Activated T-helper 17 cell treated with anti-CD3 and anti-CD28 coated beads, Interleukin-2, amount 50 U/mL, for 72 hours (primary cell): ENCODE results near the gene STK38L. TPM values are rescaled to one million over a fixed set of nuclear protein-coding genes. Genes with fewer than 3 reads are reported as not detected.
A peak's percentile ranks its signal among the peaks of the same experiment; 100 is the strongest.

ENCODE experiments used
- ATAC-seq: fragments of 150-1000 bp; cut with Tn5 transposase; replicated peaks from 2 replicates; pipeline ENCODE4 v1.10.0; 2021; ENCODE audit warnings: mild to moderate bottlenecking, moderate library complexity
- H3K27ac Mint-ChIP-seq: one replicate; pipeline ENCODE4 v1.8.0; 2022; ENCODE audit warnings: mixed read lengths
- H3K27me3 Mint-ChIP-seq: one replicate; pipeline ENCODE4 v1.8.0; 2022; ENCODE audit warnings: mixed read lengths
- H3K36me3 Mint-ChIP-seq: one replicate; pipeline ENCODE4 v1.8.0; 2022; ENCODE audit warnings: low read depth, mild to moderate bottlenecking, mixed read lengths
- H3K4me1 Mint-ChIP-seq: one replicate; pipeline ENCODE4 v1.8.0; 2022; ENCODE audit warnings: mixed read lengths
- H3K4me3 Mint-ChIP-seq: one replicate; pipeline ENCODE4 v1.8.0; 2022; ENCODE audit warnings: mild to moderate bottlenecking, mixed read lengths
- H3K9me3 Mint-ChIP-seq: one replicate; pipeline ENCODE4 v1.8.0; 2022; ENCODE audit warnings: mixed read lengths
- total RNA-seq, 2 donors: library from RNA; stranded (reverse); gene quantifications; one replicate each; pipeline ENCODE4 v1.2.3, GENCODE V29; 2022

Gene STK38L
- total RNA-seq, result 10 to 100 TPM; 14.5 to 21.0 TPM

DNA sequence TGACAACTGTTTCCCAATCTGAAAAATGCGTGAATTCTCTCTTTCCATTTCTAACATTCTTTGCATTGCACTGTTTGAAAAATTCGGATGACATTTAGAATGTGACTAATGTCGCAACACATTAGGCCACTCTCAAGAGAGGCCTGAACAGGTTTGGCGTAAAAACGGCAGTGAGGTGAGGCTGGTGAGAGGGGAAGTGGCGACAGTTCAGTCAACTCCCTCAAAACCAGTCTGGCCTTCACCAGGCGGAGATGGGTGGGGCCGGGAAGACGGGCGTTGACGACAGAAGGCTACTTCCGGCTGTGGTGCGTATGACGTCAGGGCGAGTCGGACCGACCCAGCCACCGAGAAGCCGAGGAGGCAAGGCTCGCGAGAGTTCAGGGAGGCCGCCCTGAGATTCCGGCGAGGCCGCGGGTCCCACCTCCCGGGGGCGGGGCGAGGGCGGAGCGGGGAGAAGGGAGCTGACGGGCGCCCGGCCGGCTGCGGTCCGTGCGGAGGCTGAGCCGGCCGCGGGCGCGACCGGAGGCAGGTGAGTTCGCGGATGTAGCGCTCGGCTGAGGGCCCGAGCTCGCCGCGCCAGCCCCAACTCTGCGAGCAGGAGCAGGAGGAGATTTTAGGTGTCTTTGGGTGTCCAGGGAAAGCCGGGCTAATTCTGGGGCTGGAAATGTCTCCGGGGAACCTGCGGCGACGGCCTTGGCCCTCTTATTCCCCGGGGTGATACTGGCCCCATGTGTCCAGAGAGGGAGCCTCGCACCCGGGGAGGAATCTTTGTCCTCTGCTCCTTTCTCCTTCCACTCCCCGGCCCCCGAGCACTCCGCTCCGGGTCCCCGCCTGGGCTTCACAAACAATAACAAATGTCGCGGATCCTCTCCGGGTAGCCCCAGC lies at the start of gene STK38L:
Gene STK38L (plus strand): TSS at position 483 of the 885 bp plus-strand sequence. CDS start 53,435 bp downstream, outside the sequence.
- H3K36me3 Mint-ChIP-seq, result peaks cover 6% of the 10 kb centered on the region
- ATAC-seq, result peak; percentile 96
- peaks cover 15% of the 10 kb centered on the region for H3K4me1 Mint-ChIP-seq
- H3K27me3 Mint-ChIP-seq, result no peaks in the 10 kb centered on the region
- H3K4me3 Mint-ChIP-seq, result peak within 1 kb of the TSS; percentile 99
- H3K9me3 Mint-ChIP-seq, result no peaks in the 10 kb centered on the region
- H3K27ac Mint-ChIP-seq, result peak within 1 kb of the TSS; percentile 98

DNA sequence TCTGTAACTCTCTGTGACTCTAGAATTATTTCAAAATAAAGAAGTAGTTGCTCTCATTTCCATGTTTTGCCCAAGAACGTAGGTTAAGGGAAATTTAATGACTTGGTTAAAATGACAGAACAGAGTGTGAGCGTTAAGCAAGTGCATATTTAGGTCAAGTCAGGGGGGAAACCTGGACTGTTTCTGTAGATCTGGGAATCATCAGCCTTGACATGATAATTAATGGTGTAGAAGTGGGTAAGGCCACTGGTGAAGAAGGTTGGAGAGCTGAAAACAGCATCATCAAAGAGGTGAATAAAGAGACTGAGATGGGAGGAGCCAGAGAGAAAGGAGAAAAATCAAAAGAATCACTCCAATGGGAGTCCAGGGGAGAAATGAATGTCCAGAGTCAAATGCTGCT lies 49.4 kb upstream of the STK38L start:
- no peaks in the 10 kb centered on the region for H3K4me1 Mint-ChIP-seq
- ATAC-seq, result no peak
- no peaks in the 10 kb centered on the region for H3K27me3 Mint-ChIP-seq
- no peaks in the 10 kb centered on the region for H3K9me3 Mint-ChIP-seq
- no peaks in the 10 kb centered on the region for H3K36me3 Mint-ChIP-seq
- H3K4me3 Mint-ChIP-seq, result no peak overlapping the region
- H3K27ac Mint-ChIP-seq, result no peak overlapping the region

DNA sequence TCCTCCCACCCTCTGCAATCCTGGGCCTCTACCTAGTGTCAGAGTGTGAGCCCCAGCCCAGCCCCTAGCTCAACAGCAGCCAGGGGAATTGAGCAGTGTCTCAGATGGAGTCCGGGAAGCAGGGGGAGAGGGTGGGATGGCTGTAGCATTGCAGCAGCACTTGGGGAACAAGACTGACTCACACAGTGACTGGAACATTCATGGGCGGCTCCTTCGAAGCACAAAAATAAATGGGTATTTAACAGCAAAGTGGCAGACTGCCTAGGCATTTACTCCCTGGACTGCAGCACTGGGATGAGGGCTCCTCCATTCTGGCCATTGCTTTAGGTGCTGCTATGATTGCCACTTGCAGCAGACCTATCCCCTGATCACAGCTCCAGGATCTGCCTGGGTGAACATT lies 46.0 kb upstream of the STK38L start:
- Mint-ChIP-seq H3K4me3 (no peak overlapping the region), H3K36me3 (no peaks in the 10 kb centered on the region), H3K4me1 (no peaks in the 10 kb centered on the region), H3K9me3 (no peaks in the 10 kb centered on the region), H3K27ac (no peak overlapping the region), H3K27me3 (no peaks in the 10 kb centered on the region)
- ATAC-seq, result no peak

DNA sequence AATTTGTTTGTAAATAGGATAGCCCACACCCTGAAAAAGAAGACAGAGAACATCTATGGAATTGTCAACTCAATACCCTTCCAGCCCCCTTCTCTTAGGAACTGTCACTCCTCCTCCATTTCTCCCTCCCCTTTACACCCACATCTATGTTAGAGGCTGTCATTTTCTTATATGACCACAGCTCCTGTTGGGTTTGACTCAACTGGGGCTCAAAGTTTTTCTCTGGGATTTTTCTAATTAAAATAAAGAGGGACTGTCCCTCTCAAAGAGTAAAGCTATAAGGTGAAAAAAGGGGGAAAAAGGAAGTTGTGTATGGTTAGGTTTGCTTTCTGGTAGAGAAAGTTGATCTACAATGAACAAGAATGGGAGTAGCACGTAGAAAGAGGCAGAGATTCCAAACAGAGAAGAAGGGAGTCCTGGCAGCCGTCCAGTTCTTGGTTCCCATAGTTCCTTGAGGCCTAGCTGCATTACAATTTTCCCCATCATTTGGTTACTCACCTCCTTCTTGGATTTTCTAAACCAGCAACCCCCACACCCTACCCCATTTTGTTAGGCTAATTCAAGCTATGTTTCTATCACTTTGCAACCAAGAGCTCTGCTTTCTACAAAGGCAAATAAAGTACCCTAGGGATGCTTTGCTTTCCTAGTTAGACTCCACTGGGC lies 44.3 kb upstream of the STK38L start:
- H3K36me3 Mint-ChIP-seq, result no peaks in the 10 kb centered on the region
- no peaks in the 10 kb centered on the region for H3K4me1 Mint-ChIP-seq
- H3K4me3 Mint-ChIP-seq, result no peak overlapping the region
- H3K27ac Mint-ChIP-seq, result no peak overlapping the region
- ATAC-seq, result peak; percentile 82
- no peaks in the 10 kb centered on the region for H3K27me3 Mint-ChIP-seq
- no peaks in the 10 kb centered on the region for H3K9me3 Mint-ChIP-seq

DNA sequence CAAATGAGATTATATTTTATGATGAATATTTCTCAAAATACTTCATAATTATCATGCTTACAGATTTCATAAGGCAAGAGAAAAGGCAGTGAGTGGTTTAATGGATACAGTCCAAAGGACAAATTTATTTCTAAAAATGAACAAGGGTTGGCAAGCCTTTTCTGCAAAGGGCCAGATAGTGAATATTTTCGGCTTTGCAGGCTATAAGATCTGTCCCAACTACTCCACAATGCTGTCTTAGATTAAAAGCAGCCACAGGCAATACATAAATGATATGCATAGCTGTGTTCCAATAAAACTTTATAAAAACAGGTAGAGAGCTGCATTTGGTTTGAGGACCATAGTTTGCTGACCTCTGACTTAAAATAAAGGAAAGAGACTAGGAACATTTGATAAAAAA lies 42.9 kb upstream of the STK38L start:
- ATAC-seq, result no peak
- H3K27ac Mint-ChIP-seq, result no peak overlapping the region
- no peaks in the 10 kb centered on the region for H3K4me1 Mint-ChIP-seq
- no peak overlapping the region for H3K4me3 Mint-ChIP-seq
- H3K27me3 Mint-ChIP-seq, result no peaks in the 10 kb centered on the region
- H3K36me3 Mint-ChIP-seq, result no peaks in the 10 kb centered on the region
- no peaks in the 10 kb centered on the region for H3K9me3 Mint-ChIP-seq

DNA sequence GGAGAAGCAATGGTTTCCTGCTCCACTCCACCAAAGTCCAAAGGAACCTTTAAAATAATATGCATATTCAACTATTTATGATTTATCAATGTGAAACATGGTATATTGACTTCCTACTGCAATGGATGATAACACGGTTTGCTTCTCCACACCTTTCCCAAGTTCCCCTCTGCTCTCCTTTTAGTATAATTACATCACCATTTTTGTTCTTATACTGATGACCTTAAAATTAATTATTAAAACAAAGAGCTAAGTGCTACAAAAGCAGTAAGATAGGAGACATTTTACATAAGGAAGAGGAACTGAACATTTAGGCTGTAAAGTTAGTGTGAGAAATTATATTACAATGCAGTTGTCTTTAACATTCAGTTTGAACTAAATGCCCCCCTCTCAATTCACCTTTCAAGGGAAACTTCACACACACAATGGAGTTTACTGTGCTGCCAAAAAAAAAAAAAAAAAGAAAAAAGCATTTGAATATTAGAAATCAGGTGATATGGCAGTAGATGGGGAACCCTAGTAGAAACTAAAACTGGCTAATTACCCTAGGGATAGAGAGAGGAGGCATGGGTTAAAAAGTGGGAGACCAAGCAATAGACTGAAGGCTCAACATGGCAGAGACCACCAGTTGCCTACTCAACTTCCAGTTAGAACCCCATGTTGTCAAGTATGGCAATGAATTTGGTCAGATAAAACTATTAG lies 37.1 kb upstream of the STK38L start:
- peaks cover 18% of the 10 kb centered on the region for H3K4me1 Mint-ChIP-seq
- no peaks in the 10 kb centered on the region for H3K27me3 Mint-ChIP-seq
- peaks cover 7% of the 10 kb centered on the region for H3K9me3 Mint-ChIP-seq

DNA sequence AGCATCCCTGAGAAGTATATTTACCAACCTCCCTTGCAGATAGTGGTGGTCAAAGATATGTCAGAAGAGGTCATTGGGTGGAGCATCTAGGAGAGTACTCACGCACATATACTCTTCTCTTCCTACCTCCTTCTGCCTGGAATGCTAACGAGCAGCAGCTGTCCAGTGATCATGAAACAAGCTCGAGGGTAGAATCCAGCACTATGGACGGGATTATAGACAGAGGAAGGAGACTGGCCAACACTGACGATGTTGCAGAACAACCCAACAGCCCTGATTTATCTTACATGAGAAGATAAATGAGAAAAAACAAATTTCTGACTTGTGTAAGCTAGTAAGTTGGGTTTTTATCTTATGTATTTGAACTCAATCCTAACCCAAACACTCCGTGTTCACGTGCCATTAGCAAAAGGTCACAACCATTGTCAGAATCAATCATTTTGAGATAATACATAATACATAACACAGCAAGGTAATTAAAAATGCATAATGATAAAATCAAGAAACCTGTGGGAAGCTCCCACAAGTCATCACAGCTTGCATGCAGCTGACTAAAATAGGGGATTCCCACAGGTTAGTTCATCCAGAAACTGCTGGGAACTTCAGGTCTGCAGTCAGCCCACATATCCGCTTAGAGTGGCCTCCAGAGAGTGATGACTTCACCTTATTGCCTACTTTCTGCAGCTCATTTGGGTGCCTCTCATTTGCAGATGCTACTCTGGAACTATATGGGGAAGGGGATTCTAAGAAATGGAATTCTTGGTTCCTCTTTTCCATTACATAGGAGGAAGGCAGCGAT lies 36.3 kb upstream of the STK38L start:
- Mint-ChIP-seq H3K4me1 (peaks cover 18% of the 10 kb centered on the region), H3K4me3 (peak overlapping the region; percentile 31)

More for the DNA sequence above, 37.1 kb upstream of the STK38L start:
- H3K27ac Mint-ChIP-seq, result peak overlapping the region; percentile 62
- H3K4me3 Mint-ChIP-seq, result peak overlapping the region; percentile 31
- H3K36me3 Mint-ChIP-seq, result no peaks in the 10 kb centered on the region
- ATAC-seq, result no peak

DNA sequence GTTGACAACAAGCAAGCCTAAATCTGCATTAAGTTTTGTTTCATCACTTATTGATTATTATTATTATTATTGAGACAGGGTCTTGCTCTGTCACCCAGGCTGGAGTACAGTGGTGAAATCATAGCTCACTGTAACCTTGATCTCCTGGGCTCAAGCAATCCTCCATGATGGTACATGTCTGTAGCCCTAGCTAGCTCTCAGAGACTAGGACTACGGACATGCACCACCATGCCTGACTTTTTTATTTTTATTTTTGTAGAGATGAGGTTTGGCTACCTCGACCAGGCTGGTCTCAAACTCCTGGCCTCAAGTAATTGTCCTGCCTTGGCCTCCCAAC lies 35.7 kb upstream of the STK38L start:
- Mint-ChIP-seq H3K36me3 (no peaks in the 10 kb centered on the region), H3K27ac (no peak overlapping the region), H3K27me3 (no peaks in the 10 kb centered on the region), H3K4me1 (peaks cover 18% of the 10 kb centered on the region), H3K4me3 (no peak overlapping the region), H3K9me3 (peaks cover 7% of the 10 kb centered on the region)
- ATAC-seq, result no peak

More for the DNA sequence above, 36.3 kb upstream of the STK38L start:
- Mint-ChIP-seq H3K27ac (peak overlapping the region; percentile 62), H3K36me3 (no peaks in the 10 kb centered on the region), H3K27me3 (no peaks in the 10 kb centered on the region), H3K9me3 (peaks cover 7% of the 10 kb centered on the region)
- ATAC-seq, result peak; percentile 99

DNA sequence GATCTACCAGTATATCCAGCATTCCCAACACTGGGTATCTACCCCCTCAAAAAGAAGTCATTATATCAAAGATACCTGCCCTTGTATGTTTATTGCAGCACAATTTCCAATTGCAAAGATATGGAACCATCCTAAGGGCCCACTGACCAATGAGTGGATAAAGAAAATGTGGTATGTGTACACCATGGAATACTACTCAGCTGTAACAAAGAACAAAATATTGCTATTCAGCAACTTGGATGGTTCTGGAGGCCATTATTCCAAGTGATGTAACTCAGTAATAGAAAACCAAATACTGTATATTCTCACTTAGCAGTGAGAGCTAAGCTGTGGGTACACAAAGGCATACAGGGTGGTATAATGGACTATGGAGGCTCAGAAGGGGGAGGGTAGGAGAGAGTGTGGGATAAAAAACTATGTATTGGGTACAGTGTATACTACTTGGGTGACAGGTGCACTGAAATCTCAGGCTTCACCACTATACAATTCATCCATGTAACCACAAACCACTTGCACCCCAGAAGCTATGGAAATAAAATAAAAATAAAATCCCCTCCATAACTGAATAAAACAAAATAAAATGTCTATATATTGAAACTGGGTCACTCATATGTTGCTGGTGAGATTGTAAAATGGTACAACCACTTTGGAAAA lies 34.7 kb upstream of the STK38L start:
- Mint-ChIP-seq H3K4me1 (peaks cover 18% of the 10 kb centered on the region), H3K36me3 (no peaks in the 10 kb centered on the region), H3K4me3 (no peak overlapping the region), H3K9me3 (peaks cover 7% of the 10 kb centered on the region), H3K27ac (peak overlapping the region; percentile 26), H3K27me3 (no peaks in the 10 kb centered on the region)
- ATAC-seq, result peak; percentile 42

DNA sequence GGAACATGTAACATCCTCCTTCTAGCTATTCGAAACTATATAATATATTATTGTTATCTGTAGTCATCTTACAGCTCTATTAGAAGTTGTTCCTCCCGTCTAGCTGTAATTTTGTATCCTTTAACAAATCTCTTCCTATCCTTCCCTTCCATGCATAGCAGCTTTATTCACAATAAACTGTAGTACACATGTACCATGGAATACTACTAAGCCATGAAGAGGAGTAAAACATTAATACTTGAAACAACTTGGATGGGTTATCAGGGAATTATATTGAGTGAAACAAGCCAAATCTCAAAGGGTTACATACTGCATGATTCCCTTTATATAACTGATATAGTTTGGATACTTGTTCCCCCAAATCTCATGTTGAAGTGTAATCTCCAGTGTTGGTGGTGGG lies 33.9 kb upstream of the STK38L start:
- Mint-ChIP-seq H3K9me3 (peaks cover 7% of the 10 kb centered on the region), H3K27ac (no peak overlapping the region), H3K27me3 (no peaks in the 10 kb centered on the region), H3K36me3 (no peaks in the 10 kb centered on the region), H3K4me1 (peaks cover 18% of the 10 kb centered on the region), H3K4me3 (no peak overlapping the region)
- ATAC-seq, result no peak

DNA sequence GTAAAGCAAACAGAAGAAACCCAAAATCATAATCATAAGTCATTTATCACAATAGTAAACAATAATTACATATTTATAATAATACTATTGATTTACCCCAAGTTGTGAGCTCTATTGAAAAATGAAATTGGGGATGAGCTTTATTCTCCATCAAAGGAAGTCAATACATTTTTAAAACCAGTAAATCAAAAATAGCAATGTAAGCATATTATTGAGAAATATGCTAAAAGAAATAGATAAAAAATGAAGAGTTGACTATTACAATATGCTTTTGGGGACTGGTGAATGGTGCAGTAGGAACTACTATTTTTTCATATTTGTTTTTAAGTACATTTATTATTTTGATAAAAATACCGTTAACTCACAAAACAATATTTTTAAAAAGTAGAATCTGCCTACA lies 31.2 kb upstream of the STK38L start:
- Mint-ChIP-seq H3K4me3 (no peak overlapping the region), H3K27ac (no peak overlapping the region), H3K4me1 (peaks cover 8% of the 10 kb centered on the region), H3K27me3 (no peaks in the 10 kb centered on the region), H3K36me3 (no peaks in the 10 kb centered on the region), H3K9me3 (peaks cover 7% of the 10 kb centered on the region)
- ATAC-seq, result no peak

DNA sequence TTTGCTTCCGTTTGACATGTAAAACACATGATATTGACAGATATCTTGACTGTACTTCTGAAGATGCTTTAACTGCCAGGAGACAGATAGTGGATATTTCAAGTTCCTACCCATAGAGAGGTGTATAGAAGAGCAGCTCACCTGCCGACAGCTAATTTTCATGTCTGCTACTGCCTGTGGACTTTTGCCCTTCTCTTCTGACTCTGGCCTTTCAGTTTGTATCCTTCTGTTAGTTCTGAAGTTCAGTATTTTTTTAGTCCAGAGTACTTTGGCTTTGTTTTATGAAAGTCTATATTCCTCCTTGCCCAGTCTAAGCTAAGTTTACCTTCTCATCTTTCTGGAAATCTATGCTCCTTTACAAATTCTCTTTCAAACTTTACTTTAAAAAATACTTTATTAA lies 30.8 kb upstream of the STK38L start:
- H3K9me3 Mint-ChIP-seq, result peaks cover 7% of the 10 kb centered on the region
- H3K4me3 Mint-ChIP-seq, result no peak overlapping the region
- no peak overlapping the region for H3K27ac Mint-ChIP-seq
- H3K27me3 Mint-ChIP-seq, result no peaks in the 10 kb centered on the region
- no peak for ATAC-seq
- H3K36me3 Mint-ChIP-seq, result no peaks in the 10 kb centered on the region
- H3K4me1 Mint-ChIP-seq, result peaks cover 8% of the 10 kb centered on the region

DNA sequence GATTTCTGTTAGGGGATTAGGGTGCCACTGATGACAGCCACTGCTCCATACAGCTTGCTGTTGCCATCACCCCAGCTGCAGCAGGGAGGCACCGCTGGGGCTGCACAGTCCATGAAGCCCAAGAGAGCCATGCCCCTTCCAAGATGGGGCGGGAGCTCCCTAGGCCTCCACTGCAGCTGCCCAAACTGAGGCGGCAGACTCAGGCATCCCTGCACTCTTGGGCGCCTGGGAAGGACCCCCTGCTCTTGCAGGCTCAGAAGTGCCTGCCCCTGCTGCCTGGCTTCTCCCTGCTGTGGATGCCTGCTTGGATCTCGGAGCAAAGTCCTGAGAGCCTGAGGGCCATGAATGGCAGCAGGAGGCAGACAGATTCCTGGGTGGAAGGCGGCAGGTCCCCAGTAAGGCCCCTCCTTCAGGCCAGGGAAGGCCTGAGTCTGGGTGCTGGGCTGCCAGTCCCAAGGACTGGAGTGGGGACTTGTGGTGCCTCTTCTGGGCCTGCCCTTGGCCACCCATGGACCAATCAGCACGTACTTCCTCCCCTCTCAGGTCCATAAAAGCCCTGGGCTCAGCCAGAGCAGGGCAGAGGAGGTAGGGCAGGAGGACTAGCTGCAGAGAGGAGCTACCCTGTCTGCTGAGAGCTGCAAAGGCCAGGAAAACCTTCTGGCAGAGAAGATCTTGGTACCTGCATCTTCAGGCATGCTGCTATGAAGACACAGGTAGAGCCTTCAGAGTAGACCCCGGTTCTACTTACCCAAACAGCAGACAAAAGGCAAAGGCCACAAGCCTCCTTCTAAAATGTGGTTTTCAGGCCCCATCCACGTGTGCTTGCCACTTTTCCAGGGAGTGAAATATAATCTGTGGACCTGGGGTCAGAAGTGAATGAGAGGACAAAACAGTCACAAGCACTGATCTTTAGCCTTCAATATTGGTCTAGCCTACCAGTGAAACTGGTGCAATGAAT lies 30.0 kb upstream of the STK38L start:
- no peak for ATAC-seq

More for the DNA sequence above, 30.0 kb upstream of the STK38L start:
- Mint-ChIP-seq H3K27ac (no peak overlapping the region), H3K9me3 (peaks cover 7% of the 10 kb centered on the region), H3K4me1 (peaks cover 6% of the 10 kb centered on the region), H3K4me3 (no peak overlapping the region), H3K27me3 (no peaks in the 10 kb centered on the region), H3K36me3 (no peaks in the 10 kb centered on the region)
